WTC11 (cell line): ENCODE results near the gene PACS1. TPM values are rescaled to one million over a fixed set of nuclear protein-coding genes. Genes with fewer than 3 reads are reported as not detected.
A peak's percentile ranks its signal among the peaks of the same experiment; 100 is the strongest.

ENCODE experiments used
- CREM ChIP-seq: sonication (generic); formaldehyde crosslinking; IDR thresholded peaks from 2 replicates; pipeline ENCODE4 v1.8.1; 2022; ENCODE audit warnings: mild to moderate bottlenecking, missing genetic modification reagents, moderate library complexity
- E2F4 ChIP-seq: sonication (generic); formaldehyde crosslinking; IDR thresholded peaks from 2 replicates; pipeline ENCODE4 v1.8.1; 2022; ENCODE audit warnings: low read depth, mild to moderate bottlenecking, moderate library complexity, missing genetic modification reagents, borderline replicate concordance
- E2F5 ChIP-seq: sonication (generic); formaldehyde crosslinking; IDR thresholded peaks from 2 replicates; pipeline ENCODE4 v1.8.1; 2022; ENCODE audit warnings: mild to moderate bottlenecking, moderate library complexity, missing genetic modification reagents
- FOXK1 ChIP-seq: sonication (generic); formaldehyde crosslinking; IDR thresholded peaks from 2 replicates; pipeline ENCODE4 v1.8.0; 2022; ENCODE audit warnings: mild to moderate bottlenecking, moderate library complexity, missing genetic modification reagents
- FOXP4 ChIP-seq: sonication (generic); formaldehyde crosslinking; IDR thresholded peaks from 2 replicates; pipeline ENCODE4 v1.8.0; 2022; ENCODE audit warnings: mild to moderate bottlenecking, missing genetic modification reagents
- GRHL2 ChIP-seq: fragments of 250-450 bp; sonication (Bioruptor Pico); IDR thresholded peaks from 2 replicates; pipeline ENCODE4 v1.8.0; 2022; ENCODE audit warnings: mild to moderate bottlenecking, moderate library complexity; ENCODE audit not compliant: insufficient replicate concordance, severe bottlenecking
- HMGXB4 ChIP-seq: sonication (generic); formaldehyde crosslinking; IDR thresholded peaks from 2 replicates; pipeline ENCODE4 v1.8.1; 2023; ENCODE audit warnings: mild to moderate bottlenecking, moderate library complexity, missing genetic modification reagents
- IRF2 ChIP-seq: sonication (generic); formaldehyde crosslinking; IDR thresholded peaks from 2 replicates; pipeline ENCODE4 v1.8.0; 2022; ENCODE audit warnings: low read depth, missing genetic modification reagents, borderline replicate concordance
- KAT7 ChIP-seq: sonication (generic); formaldehyde crosslinking; IDR thresholded peaks from 2 replicates; pipeline ENCODE4 v1.8.1; 2023; ENCODE audit warnings: missing genetic modification reagents, mild to moderate bottlenecking, borderline replicate concordance
- MAX ChIP-seq: sonication (generic); formaldehyde crosslinking; IDR thresholded peaks from 2 replicates; pipeline ENCODE4 v1.8.0; 2022; ENCODE audit warnings: mild to moderate bottlenecking, missing genetic modification reagents
- NFATC4 ChIP-seq: fragments of 250-450 bp; sonication (Bioruptor Pico); IDR thresholded peaks from 2 replicates; pipeline ENCODE4 v1.9.0; 2021; ENCODE audit warnings: mild to moderate bottlenecking
- OVOL2 ChIP-seq: fragments of 250-450 bp; sonication (Bioruptor Pico); IDR thresholded peaks from 2 replicates; pipeline ENCODE4 v1.9.0; 2021; ENCODE audit warnings: mild to moderate bottlenecking, borderline replicate concordance
- RELA ChIP-seq: sonication (generic); formaldehyde crosslinking; IDR thresholded peaks from 2 replicates; pipeline ENCODE4 v1.8.1; 2022; ENCODE audit warnings: missing genetic modification reagents, mild to moderate bottlenecking, borderline replicate concordance
- SMAD4 ChIP-seq: sonication (generic); formaldehyde crosslinking; IDR thresholded peaks from 2 replicates; pipeline ENCODE4 v1.8.0; 2022; ENCODE audit warnings: mild to moderate bottlenecking, missing genetic modification reagents
- SOX15 ChIP-seq: fragments of 250-450 bp; sonication (Bioruptor Pico); IDR thresholded peaks from 2 replicates; pipeline ENCODE4 v1.9.0; 2021; ENCODE audit warnings: mild to moderate bottlenecking
- STAT6 ChIP-seq: sonication (generic); formaldehyde crosslinking; conservative IDR thresholded peaks from 2 replicates; pipeline ENCODE4 v1.8.1; 2023; ENCODE audit warnings: mild to moderate bottlenecking, low read depth, missing genetic modification reagents, moderate library complexity
- TP53 ChIP-seq: sonication (generic); formaldehyde crosslinking; IDR thresholded peaks from 2 replicates; pipeline ENCODE4 v1.8.1; 2023; ENCODE audit warnings: mild to moderate bottlenecking, missing genetic modification reagents
- USF1 ChIP-seq: sonication (generic); formaldehyde crosslinking; IDR thresholded peaks from 2 replicates; pipeline ENCODE4 v1.8.0; 2022; ENCODE audit warnings: mild to moderate bottlenecking, missing genetic modification reagents
- USF2 ChIP-seq: sonication (generic); formaldehyde crosslinking; IDR thresholded peaks from 2 replicates; pipeline ENCODE4 v1.8.1; 2023; ENCODE audit warnings: mild to moderate bottlenecking, missing genetic modification reagents, moderate library complexity
- ZBTB43 ChIP-seq: sonication (generic); formaldehyde crosslinking; IDR thresholded peaks from 2 replicates; pipeline ENCODE4 v1.8.1; 2023; ENCODE audit warnings: mild to moderate bottlenecking, missing genetic modification reagents
- ZNF317 ChIP-seq: sonication (generic); formaldehyde crosslinking; IDR thresholded peaks from 2 replicates; pipeline ENCODE4 v1.8.1; 2023; ENCODE audit warnings: low read depth, mild to moderate bottlenecking, moderate library complexity, missing genetic modification reagents, borderline replicate concordance
- ZNF416 ChIP-seq: fragments of 250-450 bp; sonication (Bioruptor Pico); IDR thresholded peaks from 2 replicates; pipeline ENCODE4 v1.9.0; 2021; ENCODE audit warnings: mild to moderate bottlenecking, inconsistent platforms
- ZNF423 ChIP-seq: fragments of 250-450 bp; sonication (Bioruptor Pico); IDR thresholded peaks from 2 replicates; pipeline ENCODE4 v2.1.2; 2022; ENCODE audit warnings: mild to moderate bottlenecking, moderate library complexity
- ZNF512 ChIP-seq: sonication (generic); formaldehyde crosslinking; IDR thresholded peaks from 2 replicates; pipeline ENCODE4 v1.8.1; 2022; ENCODE audit warnings: missing genetic modification reagents, borderline replicate concordance
- total RNA-seq: library from RNA; stranded (reverse); gene quantifications from 3 replicates; pipeline ENCODE4 v1.2.3, GENCODE V29; 2021

Gene PACS1
- total RNA-seq, 1 experiment from 2014 or later: 34.8 TPM

- TF ChIP-seq HMGXB4 (CRISPR knock-in tag) (peak; percentile 32; the same call in 1 of the 2 replicates), FOXK1 (peak; percentile 85), GRHL2 (CRISPR knock-in tag) (no peak), OVOL2 (no peak), SMAD4 (no peak), E2F4 (CRISPR knock-in tag) (no peak), CREM (CRISPR knock-in tag) (peak; percentile 76; the same call in 1 of the 2 replicates), ZNF512 (CRISPR knock-in tag) (no peak), ZBTB43 (CRISPR knock-in tag) (no peak), MAX (peak; percentile 81), SOX15 (CRISPR knock-in tag) (no peak), NFATC4 (CRISPR knock-in tag) (no peak), IRF2 (CRISPR knock-in tag) (no peak), KAT7 (no peak), TP53 (no peak), STAT6 (no peak), RELA (CRISPR knock-in tag) (no peak), USF1 (CRISPR knock-in tag) (peak; percentile 8; the same call in 1 of the 2 replicates), ZNF423 (no peak), ZNF317 (no peak), FOXP4 (CRISPR knock-in tag) (no peak), E2F5 (peak; percentile 84), ZNF416 (CRISPR knock-in tag) (no peak), USF2 (peak; percentile 56)
Measured at GRCh38 chr11:66051766-66052663, 18.1 kb upstream of the PACS1 start, which contains the start of gene SF3B2 (continued).
